Muscle layer of duodenum (tissue), 2 donors: Measurements from ENCODE around the gene TRAPPC3.

Experiments used
- H3K27ac ChIP-seq: one replicate; pipeline ENCODE4 v1.7.0; 2013; ENCODE audit warnings: mild to moderate bottlenecking, low read length
- H3K27me3 ChIP-seq: one replicate; pipeline ENCODE4 v1.7.0; 2013; ENCODE audit warnings: low read depth, mild to moderate bottlenecking, control low read depth, low read length
- H3K36me3 ChIP-seq, 2 donors: one replicate each; pipeline ENCODE4 v1.7.0; 2013; ENCODE audit warnings: low read length in 2 of 2, control low read depth in 1 of 2, mild to moderate bottlenecking in 1 of 2; ENCODE audit not compliant: insufficient read depth in 2 of 2, control insufficient read depth in 1 of 2
- H3K4me1 ChIP-seq, 2 donors: one replicate each; pipeline ENCODE4 v1.7.0; 2013; ENCODE audit warnings: low read length in 2 of 2, mild to moderate bottlenecking in 2 of 2, control low read depth in 1 of 2, moderate library complexity in 1 of 2; ENCODE audit not compliant: insufficient read depth in 2 of 2, control insufficient read depth in 1 of 2
- H3K4me3 ChIP-seq, 2 donors: one replicate each; pipeline ENCODE4 v1.7.0; 2013; ENCODE audit warnings: low read length in 2 of 2, low read depth in 1 of 2, mild to moderate bottlenecking in 1 of 2
- H3K9me3 ChIP-seq, 2 donors: one replicate each; pipeline ENCODE4 v1.7.0; 2013; ENCODE audit warnings: low read length in 2 of 2, control low read depth in 1 of 2, mild to moderate bottlenecking in 1 of 2; ENCODE audit not compliant: control insufficient read depth in 1 of 2
- donor health status: healthy.

TRAPPC3 gene

DNA sequence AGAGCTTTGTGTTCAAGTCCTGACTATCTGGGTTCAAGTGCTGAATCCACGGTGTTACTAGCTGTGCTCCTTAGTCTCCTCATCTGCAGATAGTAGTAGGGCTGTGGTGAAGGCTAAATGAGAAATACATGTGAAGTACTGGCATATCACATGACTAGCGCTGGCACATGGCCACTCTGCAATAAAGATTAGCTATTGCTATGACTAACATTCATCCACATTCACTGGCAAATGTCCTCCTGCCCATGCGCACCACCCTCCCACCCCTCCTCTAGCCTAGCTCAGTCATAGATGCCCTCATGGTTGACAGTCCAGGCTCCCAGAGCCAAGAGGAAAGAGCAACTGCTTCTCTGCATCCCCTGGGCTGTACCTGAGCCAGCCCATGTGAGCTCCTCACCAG, 15.8 kb downstream of the TRAPPC3 start:
- no peaks in the 10 kb centered on the region for H3K9me3 ChIP-seq
- no peaks in the 10 kb centered on the region for H3K27me3 ChIP-seq
- no peak overlapping the region for H3K4me3 ChIP-seq
- no peak overlapping the region for H3K27ac ChIP-seq
- peaks cover 16 to 22% of the 10 kb centered on the region in 2 donors for H3K36me3 ChIP-seq
- peaks cover 0 to 6% of the 10 kb centered on the region in 2 donors for H3K4me1 ChIP-seq

DNA sequence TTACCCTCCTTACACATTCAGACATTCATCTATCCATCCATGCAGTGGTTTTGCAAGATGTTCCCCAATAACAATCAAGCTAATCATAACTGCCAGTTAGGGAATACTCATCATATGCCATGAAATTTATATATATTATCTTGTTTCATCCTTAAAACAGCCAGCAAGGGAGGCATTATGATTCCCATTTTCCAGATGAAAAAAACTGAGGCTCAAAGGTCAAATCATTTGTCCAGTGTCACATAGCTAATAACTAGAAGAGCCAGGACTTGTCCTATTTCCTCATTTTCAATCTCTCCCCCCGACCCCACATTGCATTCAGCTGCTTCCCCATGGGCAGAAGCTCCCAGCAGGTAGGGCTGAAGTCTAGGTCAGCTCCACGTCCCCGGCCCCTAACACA, 17.3 kb downstream of the TRAPPC3 start:
- Histone ChIP-seq H3K27me3 (no peaks in the 10 kb centered on the region), H3K9me3 (no peaks in the 10 kb centered on the region), H3K4me3 (no peak overlapping the region), H3K4me1 (peaks cover 0 to 6% of the 10 kb centered on the region in 2 donors), H3K27ac (no peak overlapping the region), H3K36me3 (peaks cover 3 to 9% of the 10 kb centered on the region in 2 donors)

GRCh38 chr1:36128905-36129206, 20.4 kb downstream of the TRAPPC3 start:
- H3K27me3 ChIP-seq = no peaks in the 10 kb centered on the region
- H3K4me1 ChIP-seq = peaks cover 0 to 15% of the 10 kb centered on the region in 2 donors
- H3K27ac ChIP-seq = no peak overlapping the region
- H3K9me3 ChIP-seq = no peaks in the 10 kb centered on the region
- H3K36me3 ChIP-seq = no peaks in the 10 kb centered on the region
- no peak overlapping the region for H3K4me3 ChIP-seq

- H3K27me3 ChIP-seq = no peaks in the 10 kb centered on the region
- H3K4me3 ChIP-seq = no peak overlapping the region
- no peaks in the 10 kb centered on the region for H3K9me3 ChIP-seq
- peaks cover 0 to 15% of the 10 kb centered on the region in 2 donors for H3K4me1 ChIP-seq
- no peaks in the 10 kb centered on the region for H3K36me3 ChIP-seq
- no peak overlapping the region for H3K27ac ChIP-seq
Observed at GRCh38 chr1:36128126-36128904, 21.0 kb downstream of the TRAPPC3 start.

- peaks cover 0 to 15% of the 10 kb centered on the region in 2 donors for H3K4me1 ChIP-seq
- H3K27ac ChIP-seq = no peak overlapping the region
- H3K4me3 ChIP-seq = no peak overlapping the region
- no peaks in the 10 kb centered on the region for H3K36me3 ChIP-seq
- H3K9me3 ChIP-seq = no peaks in the 10 kb centered on the region
- H3K27me3 ChIP-seq = no peaks in the 10 kb centered on the region
Observed at GRCh38 chr1:36126797-36127500, 22.3 kb downstream of the TRAPPC3 start.

GRCh38 chr1:36126005-36126716, 23.1 kb downstream of the TRAPPC3 start:
- Histone ChIP-seq H3K36me3 (no peaks in the 10 kb centered on the region), H3K9me3 (no peaks in the 10 kb centered on the region), H3K27me3 (no peaks in the 10 kb centered on the region), H3K4me3 (no peak overlapping the region), H3K4me1 (peaks cover 0 to 15% of the 10 kb centered on the region in 2 donors), H3K27ac (no peak overlapping the region)

DNA sequence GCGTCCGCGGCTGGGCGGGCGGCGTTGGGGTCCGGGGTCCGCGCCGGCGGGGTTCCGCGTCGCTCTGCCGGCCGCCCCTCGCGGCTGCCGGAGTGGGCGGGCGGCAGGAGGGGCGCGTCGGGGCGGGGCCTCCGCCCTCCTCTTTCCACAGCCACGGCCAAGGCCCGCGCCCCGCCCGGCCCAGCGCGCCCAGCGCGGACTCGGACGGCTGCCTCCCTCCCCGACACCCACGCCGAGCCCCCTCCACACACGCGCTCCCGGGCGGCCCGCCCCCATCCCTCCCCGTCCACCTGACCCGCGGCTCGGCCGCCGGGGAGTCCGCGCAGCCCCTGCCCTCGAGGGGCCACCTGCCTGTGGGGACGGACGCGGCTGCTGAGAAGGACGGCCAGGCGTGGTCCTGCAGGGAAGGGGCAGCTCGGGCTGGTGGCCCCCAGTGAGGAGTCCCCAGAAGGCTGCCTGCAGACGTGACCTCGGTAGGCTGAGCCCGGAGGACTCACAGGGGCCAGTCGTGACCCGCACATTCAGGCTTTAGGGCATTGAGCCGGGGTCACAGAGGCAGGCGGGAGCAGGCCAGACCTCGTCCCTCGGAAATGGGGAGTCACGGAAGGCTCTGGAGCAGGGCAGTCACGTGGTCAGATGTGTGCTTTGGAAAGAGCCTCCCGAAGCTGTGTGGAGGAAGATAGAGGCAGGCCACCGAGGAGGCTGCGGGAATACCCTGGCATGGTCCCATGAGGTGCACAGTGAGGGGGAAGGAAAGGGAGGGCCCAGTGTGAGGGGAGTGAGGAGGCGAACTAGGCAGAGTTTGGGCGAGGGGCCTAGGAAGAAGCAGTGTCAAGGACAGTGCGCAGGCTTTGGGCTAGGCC, 23.9 kb downstream of the TRAPPC3 start, which contains the start of gene COL8A2:
TSS of gene COL8A2 (minus strand) at position 94 of the 863 bp plus-strand sequence. CDS start 24,980 bp downstream, outside the sequence.
- no peaks in the 10 kb centered on the region for H3K36me3 ChIP-seq
- H3K4me3 ChIP-seq = peak within 1 kb of the TSS in 1 of 2 donors; percentile 61
- peaks cover 0 to 15% of the 10 kb centered on the region in 2 donors for H3K4me1 ChIP-seq
- H3K9me3 ChIP-seq = no peaks in the 10 kb centered on the region
- H3K27ac ChIP-seq = no peak within 1 kb of the TSS
- H3K27me3 ChIP-seq = no peaks in the 10 kb centered on the region

DNA sequence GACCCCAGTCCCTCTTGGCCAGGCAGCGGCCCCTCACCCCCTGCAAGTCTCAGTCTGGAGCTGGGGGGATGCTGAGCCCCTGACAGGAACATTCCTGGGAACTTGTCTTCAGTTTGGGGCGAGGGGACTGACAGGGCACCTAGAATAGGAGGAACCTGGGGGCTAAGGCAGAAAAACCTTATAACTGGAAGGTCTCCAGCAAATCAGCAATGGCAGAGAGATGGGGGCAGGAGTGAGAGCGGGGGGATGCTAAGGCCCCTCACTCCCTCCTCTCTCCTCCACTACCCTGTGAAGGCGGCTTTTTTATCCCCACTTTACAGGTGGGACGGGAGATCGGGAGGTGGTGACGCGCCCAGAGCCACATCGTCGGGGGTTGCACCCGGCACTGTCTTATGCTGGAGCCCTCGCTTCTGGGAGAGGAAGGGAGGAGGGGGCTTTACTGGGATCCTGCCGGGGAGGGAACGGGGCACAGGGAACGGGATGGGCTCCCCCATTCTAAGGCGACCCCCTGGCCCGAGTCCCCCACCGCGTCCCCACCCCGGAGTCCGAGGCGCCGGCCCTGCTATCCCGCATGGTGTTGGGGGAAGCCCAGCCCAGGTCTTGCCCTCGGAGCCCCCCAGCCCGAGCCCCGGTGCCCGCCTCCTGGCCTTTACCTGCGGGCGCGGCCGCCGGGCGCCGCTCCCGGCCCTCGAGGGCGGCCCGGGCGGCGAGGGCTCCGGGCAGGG, 24.7 kb downstream of the TRAPPC3 start:
- Histone ChIP-seq H3K4me1 (peaks cover 0 to 18% of the 10 kb centered on the region in 2 donors), H3K9me3 (no peaks in the 10 kb centered on the region), H3K27ac (no peak overlapping the region)

GRCh38 chr1:36123356-36123755, 25.9 kb downstream of the TRAPPC3 start:
- Histone ChIP-seq H3K4me3 (no peak overlapping the region), H3K9me3 (no peaks in the 10 kb centered on the region), H3K27me3 (no peaks in the 10 kb centered on the region), H3K4me1 (peaks cover 0 to 25% of the 10 kb centered on the region in 2 donors), H3K36me3 (no peaks in the 10 kb centered on the region), H3K27ac (no peak overlapping the region)

More for the DNA sequence above, 24.7 kb downstream of the TRAPPC3 start:
- no peaks in the 10 kb centered on the region for H3K36me3 ChIP-seq
- H3K4me3 ChIP-seq = peak overlapping the region in 1 of 2 donors; percentile 29
- H3K27me3 ChIP-seq = no peaks in the 10 kb centered on the region
